ENCODE data around the gene TSPEAR. TPM values are rescaled to one million over a fixed set of nuclear protein-coding genes. Genes with fewer than 3 reads are reported as not detected.

TSPEAR gene
- total and polyA plus RNA-seq, 10 donors: 0.02 to 0.22 (median 0.03) TPM; not detected in 7

- Histone ChIP-seq H3K27ac (no peak overlapping the region), H3K4me1 (no peaks in the 10 kb centered on the region), H3K9me3 (peaks cover 0 to 50% (median 35%) of the 10 kb centered on the region in 8 donors), H3K4me3 (no peak overlapping the region), H3K36me3 (no peaks in the 10 kb centered on the region), H3K27me3 (replicated peaks in 1 of 7) (peaks cover 0 to 19% (median 0%) of the 10 kb centered on the region in 7 donors)
- no peak for DNase-seq
- intact Hi-C loops (cut with DNase I; ENCODE audit: low total_unique reads): no loop called here
- TF ChIP-seq, protein P1, sequence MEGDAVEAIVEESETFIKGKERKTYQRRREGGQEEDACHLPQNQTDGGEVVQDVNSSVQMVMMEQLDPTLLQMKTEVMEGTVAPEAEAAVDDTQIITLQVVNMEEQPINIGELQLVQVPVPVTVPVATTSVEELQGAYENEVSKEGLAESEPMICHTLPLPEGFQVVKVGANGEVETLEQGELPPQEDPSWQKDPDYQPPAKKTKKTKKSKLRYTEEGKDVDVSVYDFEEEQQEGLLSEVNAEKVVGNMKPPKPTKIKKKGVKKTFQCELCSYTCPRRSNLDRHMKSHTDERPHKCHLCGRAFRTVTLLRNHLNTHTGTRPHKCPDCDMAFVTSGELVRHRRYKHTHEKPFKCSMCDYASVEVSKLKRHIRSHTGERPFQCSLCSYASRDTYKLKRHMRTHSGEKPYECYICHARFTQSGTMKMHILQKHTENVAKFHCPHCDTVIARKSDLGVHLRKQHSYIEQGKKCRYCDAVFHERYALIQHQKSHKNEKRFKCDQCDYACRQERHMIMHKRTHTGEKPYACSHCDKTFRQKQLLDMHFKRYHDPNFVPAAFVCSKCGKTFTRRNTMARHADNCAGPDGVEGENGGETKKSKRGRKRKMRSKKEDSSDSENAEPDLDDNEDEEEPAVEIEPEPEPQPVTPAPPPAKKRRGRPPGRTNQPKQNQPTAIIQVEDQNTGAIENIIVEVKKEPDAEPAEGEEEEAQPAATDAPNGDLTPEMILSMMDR (IDR thresholded peaks at IDR 0.05 in 8 of 11, conservative IDR thresholded peaks at IDR 0.05 in 3 of 11): no peak
- no peak for TF ChIP-seq POLR2A (IDR thresholded peaks at IDR 0.05)
- TF ChIP-seq POLR2AphosphoS5 (IDR thresholded peaks at IDR 0.05): no peak
Observed at GRCh38 chr21:44609193-44609592, 102.2 kb downstream of the TSPEAR start.

DNA sequence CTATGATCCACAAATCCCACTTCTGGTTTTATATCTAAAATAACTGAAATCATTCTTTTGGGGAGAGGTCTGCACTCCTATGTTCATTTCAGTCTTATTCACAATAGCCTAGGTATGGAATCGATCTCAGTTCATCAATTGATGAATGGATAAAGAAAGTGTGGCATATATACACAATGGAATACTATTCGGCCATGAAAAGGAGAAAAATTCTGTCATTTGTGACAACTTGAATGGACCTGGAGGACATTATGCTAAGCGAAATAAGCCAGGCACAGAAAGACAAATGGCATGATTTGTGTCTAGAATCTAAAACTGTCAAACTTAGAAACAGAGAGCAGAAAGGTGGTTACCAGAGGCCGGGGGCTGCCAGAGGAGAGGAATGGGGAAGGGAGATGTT is 104.9 kb downstream of the TSPEAR start:
- WGBS, 5 donors: 72 to 84% (median 78%) methylated on average over 4 of the region's 4 CpGs
- Histone ChIP-seq H3K9me3 (peaks cover 0 to 46% (median 29%) of the 10 kb centered on the region in 8 donors), H3K4me3 (no peak overlapping the region), H3K36me3 (no peaks in the 10 kb centered on the region), H3K27ac (no peak overlapping the region), H3K27me3 (replicated peaks in 1 of 7) (peaks cover 0 to 25% (median 15%) of the 10 kb centered on the region in 7 donors), H3K4me1 (no peaks in the 10 kb centered on the region)
- intact Hi-C loops (cut with DNase I; ENCODE audit: low total_unique reads): no loop called here
- DNase-seq: no peak
- TF ChIP-seq, protein P1 (IDR thresholded peaks at IDR 0.05 in 8 of 11, conservative IDR thresholded peaks at IDR 0.05 in 3 of 11): no peak
- no peak for TF ChIP-seq POLR2AphosphoS5 (IDR thresholded peaks at IDR 0.05)

DNA sequence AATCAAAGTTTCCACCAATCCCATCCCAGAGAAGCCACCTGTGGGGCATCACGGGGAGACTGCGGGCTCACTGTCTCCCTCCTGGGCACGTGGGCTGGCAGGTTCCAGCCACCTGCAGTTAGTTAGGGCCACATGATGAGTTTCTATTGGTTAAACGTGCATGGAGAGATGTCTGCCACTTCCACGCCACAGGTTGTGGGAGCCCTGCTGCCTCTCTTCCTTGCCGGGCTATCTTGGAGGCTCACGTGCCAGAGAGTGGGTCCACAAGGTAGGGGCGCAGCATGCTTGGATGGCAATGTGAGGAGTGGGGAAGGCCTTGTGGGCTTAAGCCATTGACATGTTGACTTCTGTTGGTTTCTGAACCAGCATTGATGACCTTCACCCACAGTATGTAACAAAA is 107.5 kb downstream of the TSPEAR start:
- H3K9me3 ChIP-seq: peaks cover 0 to 24% (median 3%) of the 10 kb centered on the region in 8 donors
- H3K36me3 ChIP-seq: no peaks in the 10 kb centered on the region
- H3K27ac ChIP-seq: no peak overlapping the region
- intact Hi-C loops (cut with DNase I; ENCODE audit: low total_unique reads): loop anchor here (5.0 kb wide), 1 partner anchor 128 kb away; no protein-coding TSS in a partner anchor
- DNase-seq: no peak
- H3K4me3 ChIP-seq: no peak overlapping the region
- peaks cover 0 to 42% (median 21%) of the 10 kb centered on the region in 7 donors for H3K27me3 ChIP-seq (replicated peaks in 1 of 7)
- H3K4me1 ChIP-seq: no peaks in the 10 kb centered on the region
- WGBS, 5 donors: 75 to 90% (median 87%) methylated on average over 8 of the region's 8 CpGs
- TF ChIP-seq POLR2A (IDR thresholded peaks at IDR 0.05) (no peak), POLR2AphosphoS5 (IDR thresholded peaks at IDR 0.05) (no peak)
- TF ChIP-seq, protein P1 (IDR thresholded peaks at IDR 0.05 in 8 of 11, conservative IDR thresholded peaks at IDR 0.05 in 3 of 11): no peak

DNA sequence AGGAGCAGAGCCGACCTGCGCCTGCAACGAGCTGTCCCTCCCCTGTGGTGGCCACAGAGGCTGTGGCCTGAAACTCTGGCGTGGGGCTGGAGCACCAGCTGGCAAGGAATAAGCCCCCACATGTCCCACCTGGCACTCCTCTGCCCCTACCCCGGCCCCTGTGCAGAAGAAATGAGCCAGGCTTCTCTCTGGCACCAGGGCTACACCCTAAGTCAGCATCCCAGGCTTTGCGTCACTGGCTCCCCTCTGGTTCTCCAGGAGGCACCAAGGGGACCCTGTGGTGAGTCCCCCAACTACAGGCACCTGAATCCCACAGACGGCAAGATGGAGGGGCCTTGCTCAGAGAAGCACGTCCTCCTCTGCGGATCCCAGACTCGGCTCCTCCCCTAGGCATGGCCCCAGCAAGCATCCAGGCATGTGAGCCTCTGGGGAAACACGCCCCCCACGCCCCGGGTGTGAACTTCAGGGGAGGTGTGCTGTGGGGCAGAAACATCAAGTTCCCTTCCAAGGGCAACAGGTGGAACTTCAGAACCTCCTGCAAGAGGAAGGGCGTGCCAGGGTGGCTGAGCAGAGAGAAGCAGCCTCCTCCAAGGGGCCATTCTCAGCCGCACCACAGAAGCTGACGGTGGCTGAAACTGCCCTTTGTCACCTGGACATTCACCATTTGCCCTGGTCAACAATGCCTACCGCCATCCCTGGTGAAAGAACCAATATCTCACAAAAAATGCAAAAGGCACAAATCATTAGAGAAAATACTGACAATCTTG is 108.1 kb downstream of the TSPEAR start:
- Histone ChIP-seq H3K36me3 (no peaks in the 10 kb centered on the region), H3K4me3 (no peak overlapping the region), H3K27me3 (replicated peaks in 1 of 7) (peaks cover 0 to 42% (median 21%) of the 10 kb centered on the region in 7 donors), H3K27ac (no peak overlapping the region), H3K4me1 (no peaks in the 10 kb centered on the region), H3K9me3 (peaks cover 0 to 23% (median 4%) of the 10 kb centered on the region in 8 donors)
- TF ChIP-seq, protein P1 (IDR thresholded peaks at IDR 0.05 in 8 of 11, conservative IDR thresholded peaks at IDR 0.05 in 3 of 11): no peak
- no peak for TF ChIP-seq POLR2AphosphoS5 (IDR thresholded peaks at IDR 0.05)
- no peak for TF ChIP-seq POLR2A (IDR thresholded peaks at IDR 0.05)
- WGBS, 5 donors: 53 to 67% (median 56%) methylated on average over 17 of the region's 17 CpGs
- no peak for DNase-seq
- intact Hi-C loops (cut with DNase I; ENCODE audit: low total_unique reads): loop anchor here (5.0 kb wide), 1 partner anchor 129 kb away; no protein-coding TSS in a partner anchor

All from spleen (tissue), 11 donors.